HepG2 (cell line): ENCODE data around the gene SLC17A9. TPM values are rescaled to one million over a fixed set of nuclear protein-coding genes. Genes with fewer than 3 reads are reported as not detected.

Experiments used
- ATAC-seq: fragments of 200-7000 bp; cut with Tn5 transposase; 3 replicates; pipeline ENCODE4 v1.9.1; 2020; ENCODE audit warnings: mild to moderate bottlenecking, moderate library complexity
- BruUV-seq: library from RNA; stranded (reverse); fragments of 400-500 nt; replicated peaks from 2 replicates; lab custom pipeline; 2021; lab: Mats Ljungman, UMichigan
- CTCF ChIA-PET: fragments of 300-600 bp; formaldehyde crosslinking; extraction: SDS; loops from one replicate; lab custom pipeline; 2021; ENCODE audit warnings: low total read pairs, inconsistent platforms, low intra/inter-chr PET ratio; lab: Yijun Ruan, JAX
- POLR2A ChIA-PET: fragments of 350-600 bp; sonication (Branson Sonifier 250); formaldehyde crosslinking; loops from one replicate; lab custom pipeline; 2020; ENCODE audit warnings: antibody characterized with exemption, inconsistent platforms; lab: Yijun Ruan, JAX
- DNase-seq: peaks from one replicate; pipeline ENCODE4 v3.0.0-alpha.2; 2015; ENCODE audit warnings: low spot score
- FAIRE-seq: peaks from 3 replicates; lab custom pipeline; 2011; peaks lifted over from hg19 to GRCh38; lab: Jason Lieb, UNC
- H2AFZ ChIP-seq: one replicate; pipeline ENCODE4 v1.6.1; 2011; ENCODE audit warnings: low read length, inconsistent platforms
- H3K27ac ChIP-seq: fragments of 300-600 bp; 3 replicates; pipeline ENCODE4 v1.8.0; 2011; ENCODE audit warnings: mixed run types, mild to moderate bottlenecking, mixed read lengths, low read length, inconsistent platforms; ENCODE audit not compliant: insufficient read depth; ENCODE audit errors: extremely low read length
- H3K27me3 ChIP-seq, 2 experiments: fragments of 200-600 bp in 1 of 2; 2 replicates in 1 of 2; 3 replicates in 1 of 2; pipeline versions ENCODE4 v1.6.0 to v1.8.0; 2011; ENCODE audit warnings: low read length in 2 of 2, mild to moderate bottlenecking in 2 of 2, moderate library complexity in 2 of 2, inconsistent platforms in 1 of 2; ENCODE audit not compliant: insufficient read depth in 2 of 2, control insufficient read depth in 1 of 2
- H3K36me3 ChIP-seq, 2 experiments: fragments of 200-600 bp in 1 of 2; replicated peaks in 1 of 2; 2 replicates in 1 of 2; 3 replicates in 1 of 2; pipeline versions ENCODE4 v1.5.1 to v1.8.0; 2011; ENCODE audit warnings: low read length in 2 of 2, inconsistent platforms in 1 of 2; ENCODE audit not compliant: insufficient read depth in 2 of 2, control insufficient read depth in 1 of 2
- H3K4me1 ChIP-seq: 2 replicates; pipeline ENCODE4 v1.5.1; 2012; ENCODE audit warnings: low read length, inconsistent platforms; ENCODE audit not compliant: insufficient read depth
- H3K4me2 ChIP-seq: 2 replicates; pipeline ENCODE4 v1.6.0; 2011; ENCODE audit warnings: low read depth, low read length, inconsistent platforms
- H3K4me3 ChIP-seq, 3 experiments: fragments of 200-600 bp in 1 of 3; sonication (generic), shearing (Covaris generic) in 1 of 3; replicated peaks in 1 of 3; 2 replicates each; pipeline ENCODE4 v1.5.1; 2011 to 2016; ENCODE audit warnings: low read length in 3 of 3, inconsistent platforms in 2 of 3, low read depth in 2 of 3, mild to moderate bottlenecking in 2 of 3, control low read depth in 1 of 3, mixed read lengths in 1 of 3; ENCODE audit not compliant: insufficient read depth in 1 of 3
- H3K79me2 ChIP-seq: one replicate; pipeline ENCODE4 v1.6.1; 2011; ENCODE audit warnings: low read length, inconsistent platforms; ENCODE audit not compliant: insufficient read depth
- H3K9ac ChIP-seq: 2 replicates; pipeline ENCODE4 v1.6.0; 2011; ENCODE audit warnings: mild to moderate bottlenecking, low read depth, low read length, inconsistent platforms; ENCODE audit not compliant: insufficient read depth
- H3K9me3 ChIP-seq: 2 replicates; pipeline ENCODE4 v1.5.1; 2012; ENCODE audit warnings: mild to moderate bottlenecking, low read length
- H4K20me1 ChIP-seq: 2 replicates; pipeline ENCODE4 v1.6.0; 2011; ENCODE audit warnings: inconsistent platforms, mild to moderate bottlenecking, low read length, moderate library complexity; ENCODE audit not compliant: insufficient read depth
- ADNP ChIP-seq: sonication (generic); formaldehyde crosslinking; IDR thresholded peaks from 2 replicates; pipeline ENCODE4 v1.4.0; 2020; ENCODE audit warnings: missing genetic modification reagents
- AGO1 ChIP-seq: fragments of 200-400 bp; formaldehyde crosslinking; IDR thresholded peaks from 2 replicates; pipeline ENCODE4 v1.6.1; 2017; ENCODE audit warnings: mild to moderate bottlenecking, low read depth, low read length, moderate library complexity; ENCODE audit not compliant: poor library complexity, severe bottlenecking
- AGO2 ChIP-seq: fragments of 200-400 bp; formaldehyde crosslinking; optimal IDR thresholded peaks from 2 replicates; pipeline ENCODE3; 2017; ENCODE audit warnings: mild to moderate bottlenecking, low read depth, low read length, moderate library complexity
- DR1 ChIP-seq: sonication (generic); formaldehyde crosslinking; IDR thresholded peaks from 2 replicates; pipeline ENCODE4 v1.8.0; 2021; ENCODE audit warnings: mild to moderate bottlenecking, missing genetic modification reagents, inconsistent platforms
- FOXM1 ChIP-seq: sonication (generic); formaldehyde crosslinking; IDR thresholded peaks from 2 replicates; pipeline ENCODE4 v1.5.0; 2020; ENCODE audit warnings: missing genetic modification reagents
- HNRNPLL ChIP-seq: fragments of 200-400 bp; formaldehyde crosslinking; IDR thresholded peaks from 2 replicates; pipeline ENCODE4 v1.6.1; 2017; ENCODE audit warnings: mild to moderate bottlenecking, low read depth, low read length; ENCODE audit not compliant: poor library complexity, severe bottlenecking
- NFIB ChIP-seq: sonication (generic); formaldehyde crosslinking; IDR thresholded peaks from 2 replicates; pipeline ENCODE4 v1.9.0; 2021; ENCODE audit warnings: missing genetic modification reagents, mild to moderate bottlenecking, borderline replicate concordance
- NFYB ChIP-seq: sonication (generic); formaldehyde crosslinking; IDR thresholded peaks from 2 replicates; pipeline ENCODE4 v1.4.0; 2020; ENCODE audit warnings: missing genetic modification reagents
- NR2F1 ChIP-seq, 2 experiments: fragments of 450-650 bp in 1 of 2; formaldehyde crosslinking in 1 of 2; IDR thresholded peaks; 2 replicates each; pipeline versions ENCODE4 v1.5.0 to v1.6.1; 2016 to 2020; ENCODE audit warnings: mild to moderate bottlenecking in 1 of 2, missing compliant biosample characterization in 1 of 2, missing genetic modification reagents in 1 of 2, moderate library complexity in 1 of 2
- SMC3 ChIP-seq: IDR thresholded peaks from 2 replicates; pipeline ENCODE4 v1.6.1; 2011; ENCODE audit warnings: low read length, improper control_type of control experiment
- ZNF234 ChIP-seq: sonication (generic); formaldehyde crosslinking; conservative IDR thresholded peaks from 2 replicates; pipeline ENCODE4 v1.5.1; 2020; ENCODE audit warnings: mild to moderate bottlenecking, missing genetic modification reagents
- ZNF350 ChIP-seq: sonication (generic); formaldehyde crosslinking; IDR thresholded peaks from 2 replicates; pipeline ENCODE4 v1.4.0; 2020; ENCODE audit warnings: mild to moderate bottlenecking, low read depth, missing genetic modification reagents, borderline replicate concordance
- ZNF816 ChIP-seq: sonication (generic); formaldehyde crosslinking; IDR thresholded peaks from 2 replicates; pipeline ENCODE4 v1.8.0; 2022; ENCODE audit warnings: missing genetic modification reagents, mild to moderate bottlenecking, borderline replicate concordance
- WGBS: methylation state at CpG from one replicate; pipeline ENCODE4 v1.1.6; 2017; ENCODE audit warnings: low lambda C conversion rate; 5-methylcytosine and 5-hydroxymethylcytosine counted together
- in situ Hi-C: cut with HindIII; loops from 2 replicates; pipeline ENCODE4 v1.10.0; 2017; ENCODE audit warnings: low pct_unique_long_range_greater_than_20kb; ENCODE audit not compliant: extremely low pct_ligation_motif_present
- intact Hi-C: fragments of 100-400 bp; cut with micrococcal nuclease; formaldehyde crosslinking; loops from one replicate; pipeline ENCODE4 v1.10.0; 2022; ENCODE audit not compliant: unreplicated experiment
- polyA plus RNA-seq, 8 experiments: library from polyadenylated mRNA; depleted of rRNA in 3 of 8; stranded (reverse) in 7 of 8; unstranded in 1 of 8; fragments of >200 nt; fragmentation: Illumina TruSeq in 4 of 8; extraction: Trizol in 4 of 8; gene quantifications; 2 replicates each; pipeline versions ENCODE4 v1.2.1 to v1.2.3, GENCODE V29; 2011 to 2016; ENCODE audit warnings: low read depth in 4 of 8, missing spikeins in 1 of 8, mixed read lengths in 1 of 8; ENCODE audit not compliant: insufficient read depth in 1 of 8
- total RNA-seq, 5 experiments: library from RNA; depleted of rRNA; stranded (reverse); fragments of >200 nt; fragmentation: Illumina TruSeq; extraction: Trizol; gene quantifications; 2 replicates each; pipeline ENCODE4 v1.2.3, GENCODE V29; 2016; ENCODE audit warnings: low read depth in 1 of 5
- TF ChIP-seq, protein P1 (sequence below): sonication (generic); formaldehyde crosslinking; IDR thresholded peaks from 2 replicates; pipeline ENCODE4 v1.4.0; 2020; ENCODE audit warnings: missing genetic modification reagents
- TF ChIP-seq, protein P2 (sequence below): sonication (generic); formaldehyde crosslinking; IDR thresholded peaks from 2 replicates; pipeline ENCODE4 v1.8.1; 2023; ENCODE audit warnings: mild to moderate bottlenecking, inconsistent platforms, moderate library complexity, missing genetic modification reagents, borderline replicate concordance
- TF ChIP-seq, protein P3 (sequence below): sonication (generic); formaldehyde crosslinking; IDR thresholded peaks from 2 replicates; pipeline ENCODE4 v1.8.0; 2022; ENCODE audit warnings: mild to moderate bottlenecking, missing genetic modification reagents
- TF ChIP-seq, protein P4 (sequence below): sonication (generic); formaldehyde crosslinking; IDR thresholded peaks from 2 replicates; pipeline ENCODE4 v1.5.0; 2020; ENCODE audit warnings: mild to moderate bottlenecking, missing genetic modification reagents
- TF ChIP-seq, protein P5 (sequence below): sonication (generic); formaldehyde crosslinking; IDR thresholded peaks from 2 replicates; pipeline ENCODE4 v1.5.0; 2020; ENCODE audit warnings: missing genetic modification reagents, mild to moderate bottlenecking, borderline replicate concordance

Gene SLC17A9
- total and polyA plus RNA-seq, 2 of the 13 experiments (the other 11 are each of a cell fraction or from before 2014, with no cell fraction given): 110 to 191 TPM

DNA sequence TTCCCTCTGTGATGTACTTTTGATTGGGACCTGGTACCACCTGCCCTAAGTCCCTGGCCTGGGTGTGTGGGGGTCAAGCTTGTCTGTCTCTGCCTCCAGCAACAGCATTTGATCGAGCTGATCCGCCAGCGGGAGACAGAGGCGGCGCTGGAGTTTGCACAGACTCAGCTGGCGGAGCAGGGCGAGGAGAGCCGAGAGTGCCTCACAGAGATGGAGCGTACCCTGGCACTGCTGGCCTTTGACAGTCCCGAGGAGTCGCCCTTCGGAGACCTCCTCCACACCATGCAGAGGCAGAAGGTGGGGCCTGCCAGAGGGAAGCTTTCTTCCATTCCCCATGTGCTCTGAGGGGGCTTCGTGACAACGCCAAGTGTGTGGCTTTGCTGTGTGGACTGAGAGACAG is 9.1 kb upstream of the SLC17A9 start:
- Histone ChIP-seq H3K9me3 (no peaks in the 10 kb centered on the region), H3K36me3 (peaks cover 39 to 75% of the 10 kb centered on the region in 2 experiments), H3K79me2 (peaks cover 43% of the 10 kb centered on the region), H3K9ac (no peak overlapping the region), H4K20me1 (peaks cover 19% of the 10 kb centered on the region), H3K27ac (no peak overlapping the region), H3K4me3 (no peak overlapping the region), H3K27me3 (no peaks in the 10 kb centered on the region; a peak in 1 of 5 replicates), H2AFZ (no peak overlapping the region), H3K4me2 (no peak overlapping the region), H3K4me1 (peaks cover 32% of the 10 kb centered on the region)
- WGBS: 97% methylated on average over 14 of the region's 14 CpGs
- intact Hi-C loops (no loop called here), in situ Hi-C loops (no loop called here)
- DNase-seq: no peak
- POLR2A ChIA-PET: interaction anchor here (1.7 to 3.6 kb wide), 2 partner anchors 8 to 10 kb away, joined by 3 to 20 read pairs; partner anchors contain the start of gene SLC17A9
- ATAC-seq: no peak
- FAIRE-seq: no peak
- BruUV-seq: no TSS peak
- CTCF ChIA-PET: no interaction called here
- TF ChIP-seq HNRNPLL (peak; percentile 21), AGO1 (no peak), ZNF350 (CRISPR knock-in tag) (no peak), NFIB (CRISPR knock-in tag) (no peak), SMC3 (no peak), FOXM1 (CRISPR knock-in tag) (no peak), NFYB (CRISPR knock-in tag) (no peak), ZNF234 (CRISPR knock-in tag) (no peak), DR1 (no peak), ADNP (CRISPR knock-in tag) (no peak), NR2F1 (CRISPR knock-in tag; IDR thresholded peaks at IDR 0.05) (no peak), AGO2 (peak; percentile 45), ZNF816 (CRISPR knock-in tag) (no peak)
- TF ChIP-seq, protein P1, sequence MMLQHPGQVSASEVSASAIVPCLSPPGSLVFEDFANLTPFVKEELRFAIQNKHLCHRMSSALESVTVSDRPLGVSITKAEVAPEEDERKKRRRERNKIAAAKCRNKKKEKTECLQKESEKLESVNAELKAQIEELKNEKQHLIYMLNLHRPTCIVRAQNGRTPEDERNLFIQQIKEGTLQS (CRISPR knock-in tag): no peak
- TF ChIP-seq, protein P2, sequence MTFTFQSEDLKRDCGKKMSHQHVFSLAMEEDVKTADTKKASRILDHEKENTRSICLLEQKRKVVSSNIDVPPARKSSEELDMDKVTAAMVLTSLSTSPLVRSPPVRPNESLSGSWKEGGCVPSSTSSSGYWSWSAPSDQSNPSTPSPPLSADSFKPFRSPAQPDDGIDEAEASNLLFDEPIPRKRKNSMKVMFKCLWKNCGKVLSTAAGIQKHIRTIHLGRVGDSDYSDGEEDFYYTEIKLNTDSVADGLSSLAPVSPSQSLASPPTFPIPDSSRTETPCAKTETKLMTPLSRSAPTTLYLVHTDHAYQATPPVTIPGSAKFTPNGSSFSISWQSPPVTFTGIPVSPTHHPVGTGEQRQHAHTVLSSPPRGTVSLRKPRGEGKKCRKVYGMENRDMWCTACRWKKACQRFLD (CRISPR knock-in tag): no peak
- TF ChIP-seq, protein P3, sequence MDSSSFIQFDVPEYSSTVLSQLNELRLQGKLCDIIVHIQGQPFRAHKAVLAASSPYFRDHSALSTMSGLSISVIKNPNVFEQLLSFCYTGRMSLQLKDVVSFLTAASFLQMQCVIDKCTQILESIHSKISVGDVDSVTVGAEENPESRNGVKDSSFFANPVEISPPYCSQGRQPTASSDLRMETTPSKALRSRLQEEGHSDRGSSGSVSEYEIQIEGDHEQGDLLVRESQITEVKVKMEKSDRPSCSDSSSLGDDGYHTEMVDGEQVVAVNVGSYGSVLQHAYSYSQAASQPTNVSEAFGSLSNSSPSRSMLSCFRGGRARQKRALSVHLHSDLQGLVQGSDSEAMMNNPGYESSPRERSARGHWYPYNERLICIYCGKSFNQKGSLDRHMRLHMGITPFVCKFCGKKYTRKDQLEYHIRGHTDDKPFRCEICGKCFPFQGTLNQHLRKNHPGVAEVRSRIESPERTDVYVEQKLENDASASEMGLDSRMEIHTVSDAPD (CRISPR knock-in tag): no peak
- TF ChIP-seq, protein P4, sequence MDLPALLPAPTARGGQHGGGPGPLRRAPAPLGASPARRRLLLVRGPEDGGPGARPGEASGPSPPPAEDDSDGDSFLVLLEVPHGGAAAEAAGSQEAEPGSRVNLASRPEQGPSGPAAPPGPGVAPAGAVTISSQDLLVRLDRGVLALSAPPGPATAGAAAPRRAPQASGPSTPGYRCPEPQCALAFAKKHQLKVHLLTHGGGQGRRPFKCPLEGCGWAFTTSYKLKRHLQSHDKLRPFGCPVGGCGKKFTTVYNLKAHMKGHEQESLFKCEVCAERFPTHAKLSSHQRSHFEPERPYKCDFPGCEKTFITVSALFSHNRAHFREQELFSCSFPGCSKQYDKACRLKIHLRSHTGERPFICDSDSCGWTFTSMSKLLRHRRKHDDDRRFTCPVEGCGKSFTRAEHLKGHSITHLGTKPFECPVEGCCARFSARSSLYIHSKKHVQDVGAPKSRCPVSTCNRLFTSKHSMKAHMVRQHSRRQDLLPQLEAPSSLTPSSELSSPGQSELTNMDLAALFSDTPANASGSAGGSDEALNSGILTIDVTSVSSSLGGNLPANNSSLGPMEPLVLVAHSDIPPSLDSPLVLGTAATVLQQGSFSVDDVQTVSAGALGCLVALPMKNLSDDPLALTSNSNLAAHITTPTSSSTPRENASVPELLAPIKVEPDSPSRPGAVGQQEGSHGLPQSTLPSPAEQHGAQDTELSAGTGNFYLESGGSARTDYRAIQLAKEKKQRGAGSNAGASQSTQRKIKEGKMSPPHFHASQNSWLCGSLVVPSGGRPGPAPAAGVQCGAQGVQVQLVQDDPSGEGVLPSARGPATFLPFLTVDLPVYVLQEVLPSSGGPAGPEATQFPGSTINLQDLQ (CRISPR knock-in tag): no peak
- TF ChIP-seq, protein P5, sequence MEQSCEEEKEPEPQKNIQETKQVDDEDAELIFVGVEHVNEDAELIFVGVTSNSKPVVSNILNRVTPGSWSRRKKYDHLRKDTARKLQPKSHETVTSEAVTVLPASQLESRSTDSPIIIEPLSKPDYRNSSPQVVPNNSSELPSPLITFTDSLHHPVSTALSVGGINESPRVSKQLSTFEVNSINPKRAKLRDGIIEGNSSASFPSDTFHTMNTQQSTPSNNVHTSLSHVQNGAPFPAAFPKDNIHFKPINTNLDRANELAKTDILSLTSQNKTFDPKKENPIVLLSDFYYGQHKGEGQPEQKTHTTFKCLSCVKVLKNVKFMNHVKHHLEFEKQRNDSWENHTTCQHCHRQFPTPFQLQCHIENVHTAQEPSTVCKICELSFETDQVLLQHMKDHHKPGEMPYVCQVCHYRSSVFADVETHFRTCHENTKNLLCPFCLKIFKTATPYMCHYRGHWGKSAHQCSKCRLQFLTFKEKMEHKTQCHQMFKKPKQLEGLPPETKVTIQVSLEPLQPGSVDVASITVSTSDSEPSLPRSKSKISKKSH: 0 out of 2 replicates have a peak, but pooled peaks have one; percentile 18
